ENCODE measurements around the gene RRP8.

The RRP8 gene

DNA sequence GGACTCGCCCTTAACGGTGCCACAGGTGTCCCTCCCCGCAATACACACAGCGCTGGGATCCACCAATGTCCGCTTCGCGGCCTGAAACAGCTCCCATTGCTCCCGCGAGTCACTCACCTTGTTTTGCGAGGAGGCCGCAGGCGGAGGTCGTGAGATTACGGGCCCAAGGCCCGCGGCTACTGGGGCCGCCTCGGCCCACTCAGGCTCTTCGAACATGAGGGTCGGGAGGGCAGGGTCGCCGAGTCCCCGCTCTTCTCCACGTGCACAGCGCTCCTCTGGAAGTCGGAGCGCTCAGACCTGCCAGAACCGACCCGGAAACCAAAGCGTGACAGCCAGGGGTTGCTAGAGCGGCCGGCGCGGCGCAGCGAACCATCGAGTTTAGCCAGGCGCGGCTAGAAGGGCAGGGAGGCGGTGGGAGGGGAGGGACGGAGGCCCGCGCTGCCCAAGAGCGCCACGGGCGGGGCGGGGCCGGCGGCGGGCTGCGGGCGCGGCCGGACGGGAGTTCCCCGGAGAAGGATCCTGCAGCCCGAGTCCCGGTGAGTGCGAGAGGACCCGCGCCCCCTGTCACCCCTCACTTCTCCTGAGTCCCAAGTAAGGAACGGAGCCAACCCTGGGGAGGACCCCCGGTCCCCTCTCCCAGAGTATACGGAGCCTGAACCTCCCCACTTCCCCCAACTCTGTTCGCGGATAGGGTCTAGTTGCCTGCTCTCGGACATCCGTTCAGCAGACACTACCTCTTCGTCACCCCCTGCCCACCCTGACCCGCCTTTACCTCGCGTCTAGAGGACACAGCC lies at the start of gene RRP8, which contains the start of gene ILK:
Gene RRP8 (minus strand): TSS at position 330 of the 794 bp plus-strand sequence. CDS start 114 bp downstream, at position 216.
Gene ILK (plus strand): TSS at position 488 of the 794 bp plus-strand sequence. CDS start 498 bp downstream, outside the sequence.
- TF ChIP-seq, protein P1, sequence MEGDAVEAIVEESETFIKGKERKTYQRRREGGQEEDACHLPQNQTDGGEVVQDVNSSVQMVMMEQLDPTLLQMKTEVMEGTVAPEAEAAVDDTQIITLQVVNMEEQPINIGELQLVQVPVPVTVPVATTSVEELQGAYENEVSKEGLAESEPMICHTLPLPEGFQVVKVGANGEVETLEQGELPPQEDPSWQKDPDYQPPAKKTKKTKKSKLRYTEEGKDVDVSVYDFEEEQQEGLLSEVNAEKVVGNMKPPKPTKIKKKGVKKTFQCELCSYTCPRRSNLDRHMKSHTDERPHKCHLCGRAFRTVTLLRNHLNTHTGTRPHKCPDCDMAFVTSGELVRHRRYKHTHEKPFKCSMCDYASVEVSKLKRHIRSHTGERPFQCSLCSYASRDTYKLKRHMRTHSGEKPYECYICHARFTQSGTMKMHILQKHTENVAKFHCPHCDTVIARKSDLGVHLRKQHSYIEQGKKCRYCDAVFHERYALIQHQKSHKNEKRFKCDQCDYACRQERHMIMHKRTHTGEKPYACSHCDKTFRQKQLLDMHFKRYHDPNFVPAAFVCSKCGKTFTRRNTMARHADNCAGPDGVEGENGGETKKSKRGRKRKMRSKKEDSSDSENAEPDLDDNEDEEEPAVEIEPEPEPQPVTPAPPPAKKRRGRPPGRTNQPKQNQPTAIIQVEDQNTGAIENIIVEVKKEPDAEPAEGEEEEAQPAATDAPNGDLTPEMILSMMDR (IDR thresholded peaks at IDR 0.05), result no peak

- TF ChIP-seq, protein P1 (IDR thresholded peaks at IDR 0.05), result no peak
These were observed 49.7 kb upstream of the RRP8 start for GRCh38 chr11:6653097-6653496.

- TF ChIP-seq, protein P1 (IDR thresholded peaks at IDR 0.05), result no peak
These were observed 48.8 kb upstream of the RRP8 start for GRCh38 chr11:6652182-6652581.

- TF ChIP-seq, protein P1 (IDR thresholded peaks at IDR 0.05), result no peak
These were observed 47.6 kb upstream of the RRP8 start for GRCh38 chr11:6650980-6651379.

- TF ChIP-seq, protein P1 (IDR thresholded peaks at IDR 0.05), result no peak
These were observed 46.7 kb upstream of the RRP8 start for GRCh38 chr11:6650104-6650503.

GRCh38 chr11:6648501-6648900 lies 45.1 kb upstream of the RRP8 start:
- TF ChIP-seq, protein P1 (IDR thresholded peaks at IDR 0.05), result no peak

DNA sequence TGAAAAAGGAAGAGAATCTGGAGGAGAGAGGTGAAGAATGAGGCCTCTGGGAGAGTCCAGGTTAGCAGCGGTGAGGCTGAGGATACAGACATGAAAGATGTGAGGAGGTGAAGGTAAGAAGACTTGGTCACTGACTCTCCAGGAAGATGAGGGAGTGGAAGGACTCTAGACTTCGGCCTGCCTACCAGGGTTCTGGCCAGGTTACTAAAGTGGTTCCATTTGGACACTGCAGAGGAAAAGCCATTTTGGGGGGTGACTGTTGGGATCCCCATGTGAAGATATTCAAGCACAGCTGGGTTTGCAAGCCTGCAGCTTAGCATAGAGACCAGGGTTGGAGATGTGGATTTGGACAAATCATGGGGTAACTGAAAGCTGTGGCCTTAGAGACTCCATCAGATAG lies 44.4 kb upstream of the RRP8 start:
- TF ChIP-seq, protein P1 (IDR thresholded peaks at IDR 0.05), result no peak
